Caco-2 (cell line): ENCODE data around the gene COL5A1. TPM values are rescaled to one million over a fixed set of nuclear protein-coding genes. Genes with fewer than 3 reads are reported as not detected.
"Not testable (repeated sequence)": the region's sequence is repeated elsewhere in the genome, so short reads cannot be mapped to it uniquely, and the experiment has no call there.

Source experiments
- BruUV-seq: library from RNA; stranded (reverse); fragments of 400-500 nt; replicated peaks from 2 replicates; lab custom pipeline; 2021; lab: Mats Ljungman, UMichigan
- CTCF ChIA-PET: fragments of 300-600 bp; sonication (Branson Sonifier 250); formaldehyde crosslinking; loops from one replicate; lab custom pipeline; 2022; ENCODE audit warnings: antibody characterized with exemption; lab: Charles Lee
- POLR2A ChIA-PET: fragments of 300-600 bp; sonication (Branson Sonifier 250); formaldehyde crosslinking; loops from one replicate; lab custom pipeline; 2022; ENCODE audit warnings: antibody characterized with exemption; lab: Charles Lee
- DNase-seq, 2 experiments: peaks; one replicate each; pipeline versions ENCODE4 v3.0.0 to v3.0.0-alpha.2; 2020 to 2022
- H3K27me3 ChIP-seq: replicated peaks from 2 replicates; pipeline ENCODE4 v1.6.0; 2011; ENCODE audit warnings: low read length; ENCODE audit not compliant: control insufficient read depth, insufficient read depth
- H3K36me3 ChIP-seq: 2 replicates; pipeline ENCODE4 v1.5.1; 2011; ENCODE audit warnings: low read length; ENCODE audit not compliant: control insufficient read depth, insufficient read depth
- H3K4me1 ChIP-seq: fragments of 250-450 bp; sonication (Bioruptor Pico); 2 replicates; pipeline ENCODE4 v1.5.1; 2020; ENCODE audit warnings: mild to moderate bottlenecking
- H3K4me3 ChIP-seq: 2 replicates; pipeline ENCODE4 v1.5.1; 2011; ENCODE audit warnings: low read depth, mild to moderate bottlenecking, control low read depth, low read length
- H3K9me3 ChIP-seq: fragments of 250-450 bp; sonication (Bioruptor Pico); 2 replicates; pipeline ENCODE4 v1.5.1; 2020; ENCODE audit warnings: mild to moderate bottlenecking, moderate library complexity
- H3K27ac Mint-ChIP-seq: one replicate; pipeline ENCODE4 v1.8.0; 2022; ENCODE audit warnings: mixed read lengths; ENCODE audit not compliant: unreplicated experiment
- H3K27me3 Mint-ChIP-seq: one replicate; pipeline ENCODE4 v1.8.0; 2022; ENCODE audit warnings: mixed read lengths; ENCODE audit not compliant: insufficient read depth, unreplicated experiment
- H3K36me3 Mint-ChIP-seq: one replicate; pipeline ENCODE4 v1.8.0; 2022; ENCODE audit warnings: mild to moderate bottlenecking, mixed read lengths; ENCODE audit not compliant: insufficient read depth, unreplicated experiment
- H3K4me1 Mint-ChIP-seq: one replicate; pipeline ENCODE4 v1.8.0; 2022; ENCODE audit warnings: low read depth, mixed read lengths; ENCODE audit not compliant: unreplicated experiment
- H3K4me3 Mint-ChIP-seq: one replicate; pipeline ENCODE4 v1.8.0; 2022; ENCODE audit warnings: mild to moderate bottlenecking, moderate library complexity, mixed read lengths; ENCODE audit not compliant: unreplicated experiment
- H3K9me3 Mint-ChIP-seq: one replicate; pipeline ENCODE4 v1.8.0; 2022; ENCODE audit warnings: mixed read lengths; ENCODE audit not compliant: unreplicated experiment
- intact Hi-C: fragments of 100-400 bp; cut with micrococcal nuclease; formaldehyde crosslinking; loops from one replicate; pipeline ENCODE4 v1.10.0; 2022; ENCODE audit not compliant: unreplicated experiment
- total RNA-seq: library from RNA; stranded (reverse); gene quantifications from 2 replicates; pipeline ENCODE4 v1.2.3, GENCODE V29; 2022
- TF ChIP-seq, protein P1 (sequence below), 2 experiments: fragments of 200-600 bp in 1 of 2; IDR thresholded peaks; 1 replicate in 1 of 2; 2 replicates in 1 of 2; pipeline versions ENCODE4 v1.5.1 to v1.8.0; 2011 to 2022; ENCODE audit warnings: antibody characterized with exemption in 1 of 2, control low read depth in 1 of 2, inconsistent platforms in 1 of 2, low read depth in 1 of 2, low read length in 1 of 2, mild to moderate bottlenecking in 1 of 2, moderate library complexity in 1 of 2; ENCODE audit not compliant: insufficient read depth in 1 of 2, severe bottlenecking in 1 of 2, unreplicated experiment in 1 of 2

The COL5A1 gene
- total RNA-seq, 1 experiment from 2014 or later, result 4.8 TPM

DNA sequence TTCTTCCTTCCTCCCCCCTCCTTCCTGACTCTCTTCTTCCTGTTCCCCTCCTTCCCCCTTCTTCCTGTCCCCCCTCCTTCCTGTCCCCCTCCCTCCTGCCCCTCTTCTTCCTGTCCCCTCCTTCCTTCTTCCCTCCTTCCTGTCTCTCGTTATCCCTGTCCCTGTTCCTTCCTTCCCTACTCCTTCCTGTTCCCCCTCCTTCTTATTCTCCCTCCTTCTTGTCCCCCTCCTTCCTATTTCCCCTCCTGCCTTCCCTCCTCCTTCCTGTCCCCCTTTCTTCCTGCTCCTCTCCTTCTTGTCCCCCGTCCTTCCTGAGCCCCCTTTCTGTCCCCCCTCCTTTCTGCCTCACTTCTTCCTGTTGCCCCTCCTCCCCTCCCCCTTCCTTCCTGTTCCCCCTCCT lies 70.6 kb downstream of the COL5A1 start:
- no peak overlapping the region for H3K4me3 Mint-ChIP-seq

DNA sequence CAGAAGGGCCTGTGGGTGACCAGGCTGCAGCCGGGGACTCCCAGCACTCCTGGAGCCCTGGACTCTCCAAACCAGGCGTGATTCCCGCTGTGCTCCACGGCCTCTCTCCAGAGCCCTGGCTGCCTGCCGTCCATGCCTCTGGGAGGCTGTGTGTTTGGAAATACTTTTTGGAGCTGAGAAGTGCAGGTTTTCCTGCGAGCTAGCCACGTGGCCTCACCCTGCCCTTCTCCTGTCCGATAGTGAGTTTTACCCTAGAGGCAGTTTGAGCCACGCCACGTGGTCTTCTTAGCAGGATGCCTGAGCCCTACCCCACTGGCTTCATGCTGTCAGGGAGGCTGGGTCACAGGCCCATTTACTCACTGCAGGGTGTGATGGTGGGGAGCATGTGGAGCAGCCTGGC lies 71.3 kb downstream of the COL5A1 start:
- Mint-ChIP-seq H3K4me1 (no peaks in the 10 kb centered on the region), H3K4me3 (no peak overlapping the region), H3K27ac (no peak overlapping the region), H3K27me3 (no peaks in the 10 kb centered on the region), H3K36me3 (peaks cover 6% of the 10 kb centered on the region), H3K9me3 (peaks cover 14% of the 10 kb centered on the region)
- CTCF ChIA-PET, result no interaction called here
- TF ChIP-seq, protein P1, sequence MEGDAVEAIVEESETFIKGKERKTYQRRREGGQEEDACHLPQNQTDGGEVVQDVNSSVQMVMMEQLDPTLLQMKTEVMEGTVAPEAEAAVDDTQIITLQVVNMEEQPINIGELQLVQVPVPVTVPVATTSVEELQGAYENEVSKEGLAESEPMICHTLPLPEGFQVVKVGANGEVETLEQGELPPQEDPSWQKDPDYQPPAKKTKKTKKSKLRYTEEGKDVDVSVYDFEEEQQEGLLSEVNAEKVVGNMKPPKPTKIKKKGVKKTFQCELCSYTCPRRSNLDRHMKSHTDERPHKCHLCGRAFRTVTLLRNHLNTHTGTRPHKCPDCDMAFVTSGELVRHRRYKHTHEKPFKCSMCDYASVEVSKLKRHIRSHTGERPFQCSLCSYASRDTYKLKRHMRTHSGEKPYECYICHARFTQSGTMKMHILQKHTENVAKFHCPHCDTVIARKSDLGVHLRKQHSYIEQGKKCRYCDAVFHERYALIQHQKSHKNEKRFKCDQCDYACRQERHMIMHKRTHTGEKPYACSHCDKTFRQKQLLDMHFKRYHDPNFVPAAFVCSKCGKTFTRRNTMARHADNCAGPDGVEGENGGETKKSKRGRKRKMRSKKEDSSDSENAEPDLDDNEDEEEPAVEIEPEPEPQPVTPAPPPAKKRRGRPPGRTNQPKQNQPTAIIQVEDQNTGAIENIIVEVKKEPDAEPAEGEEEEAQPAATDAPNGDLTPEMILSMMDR (IDR thresholded peaks at IDR 0.05; ENCODE audit: insufficient read depth in 1 of 2, low read depth in 1 of 2, low read length in 1 of 2, severe bottlenecking in 1 of 2, unreplicated experiment in 1 of 2), result no peak
- H3K27me3 ChIP-seq, result no peaks in the 10 kb centered on the region
- H3K9me3 ChIP-seq, result no peaks in the 10 kb centered on the region
- no TSS peak for BruUV-seq
- intact Hi-C loops, result no loop called here
- DNase-seq, result no peak
- no peaks in the 10 kb centered on the region for H3K4me1 ChIP-seq
- no peaks in the 10 kb centered on the region for H3K36me3 ChIP-seq
- POLR2A ChIA-PET, result no interaction called here
- H3K4me3 ChIP-seq, result no peak overlapping the region

More for the DNA sequence above, 70.6 kb downstream of the COL5A1 start:
- CTCF ChIA-PET, result no interaction called here
- no peaks in the 10 kb centered on the region for H3K27me3 ChIP-seq
- TF ChIP-seq, protein P1 (IDR thresholded peaks at IDR 0.05; ENCODE audit: insufficient read depth in 1 of 2, low read depth in 1 of 2, low read length in 1 of 2, severe bottlenecking in 1 of 2, unreplicated experiment in 1 of 2), result no peak
- H3K9me3 ChIP-seq, result no peaks in the 10 kb centered on the region
- DNase-seq, result no peak
- H3K36me3 Mint-ChIP-seq, result peaks cover 6% of the 10 kb centered on the region
- no peak overlapping the region for H3K27ac Mint-ChIP-seq
- intact Hi-C loops, result no loop called here
- H3K4me1 Mint-ChIP-seq, result no peaks in the 10 kb centered on the region
- no peak overlapping the region for H3K4me3 ChIP-seq
- H3K4me1 ChIP-seq, result no peaks in the 10 kb centered on the region
- POLR2A ChIA-PET, result no interaction called here
- H3K36me3 ChIP-seq, result no peaks in the 10 kb centered on the region
- no TSS peak for BruUV-seq
- peaks cover 14% of the 10 kb centered on the region for H3K9me3 Mint-ChIP-seq
- H3K27me3 Mint-ChIP-seq, result no peaks in the 10 kb centered on the region

DNA sequence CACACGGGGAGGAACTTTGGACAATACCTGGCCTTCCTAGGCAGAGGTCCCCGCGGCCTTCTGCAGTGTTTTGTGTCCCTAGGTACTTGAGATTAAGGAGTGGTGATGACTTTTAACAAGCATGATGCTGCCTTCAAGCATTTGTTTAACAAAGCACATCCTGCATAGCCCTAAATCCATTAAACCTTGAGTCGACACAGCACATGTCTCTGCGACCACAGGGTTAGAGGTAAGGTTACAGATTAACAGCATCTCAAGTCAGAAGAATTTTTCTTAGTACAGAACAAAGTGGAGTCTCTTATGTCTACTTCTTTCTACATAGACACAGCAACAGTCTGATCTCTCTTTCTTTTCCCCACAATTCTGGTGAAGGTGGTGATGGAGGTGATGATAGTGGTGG lies 73.9 kb downstream of the COL5A1 start:
- BruUV-seq, H3K27me3 Mint-ChIP-seq, H3K4me1 ChIP-seq, H3K27me3 ChIP-seq, CTCF ChIA-PET, H3K4me1 Mint-ChIP-seq, H3K27ac Mint-ChIP-seq, H3K4me3 Mint-ChIP-seq, intact Hi-C loops, POLR2A ChIA-PET, DNase-seq, H3K36me3 ChIP-seq, H3K4me3 ChIP-seq, H3K9me3 ChIP-seq: not testable (repeated sequence)
- peaks cover 12% of the 10 kb centered on the region for H3K36me3 Mint-ChIP-seq
- H3K9me3 Mint-ChIP-seq, result peaks cover 14% of the 10 kb centered on the region

DNA sequence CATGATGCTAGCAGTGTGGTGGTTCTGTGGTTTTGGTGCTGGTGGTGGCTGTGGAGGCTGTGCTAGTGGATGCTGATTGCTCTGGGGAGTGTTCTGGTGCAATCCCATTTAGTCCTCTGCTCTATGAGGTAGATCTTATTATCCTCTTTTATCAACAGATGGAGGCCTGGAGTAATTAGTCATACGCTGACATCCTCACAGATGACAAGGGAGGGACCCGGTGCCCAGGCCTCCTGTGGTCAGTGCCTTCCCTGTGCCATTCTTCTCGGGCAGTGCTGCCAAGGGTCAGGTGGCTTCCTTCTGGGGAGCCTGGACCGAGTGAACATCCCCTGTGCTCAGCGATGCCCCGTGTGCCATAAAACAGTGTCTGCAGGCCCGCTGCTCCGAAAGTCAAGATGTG lies 74.5 kb downstream of the COL5A1 start:
- Histone ChIP-seq H3K9me3 (no peaks in the 10 kb centered on the region), H3K4me1 (peaks cover 6% of the 10 kb centered on the region; the same call in 1 of the 2 replicates), H3K36me3 (no peaks in the 10 kb centered on the region), H3K27me3 (no peaks in the 10 kb centered on the region), H3K4me3 (no peak overlapping the region)
- H3K9me3 Mint-ChIP-seq, result peaks cover 14% of the 10 kb centered on the region
- DNase-seq, result no peak
- TF ChIP-seq, protein P1 (IDR thresholded peaks at IDR 0.05; ENCODE audit: insufficient read depth in 1 of 2, low read depth in 1 of 2, low read length in 1 of 2, severe bottlenecking in 1 of 2, unreplicated experiment in 1 of 2), result no peak
- no peaks in the 10 kb centered on the region for H3K27me3 Mint-ChIP-seq
- no peak overlapping the region for H3K4me3 Mint-ChIP-seq
- no TSS peak for BruUV-seq
- H3K27ac Mint-ChIP-seq, result no peak overlapping the region
- peaks cover 12% of the 10 kb centered on the region for H3K36me3 Mint-ChIP-seq
- CTCF ChIA-PET, result no interaction called here
- POLR2A ChIA-PET, result no interaction called here
- intact Hi-C loops, result no loop called here
- H3K4me1 Mint-ChIP-seq, result no peaks in the 10 kb centered on the region
